ENCODE results near the gene PSME2. TPM values are rescaled to one million over a fixed set of nuclear protein-coding genes. Genes with fewer than 3 reads are reported as not detected.
"Not testable (repeated sequence)": the region's sequence is repeated elsewhere in the genome, so short reads cannot be mapped to it uniquely, and the experiment has no call there.

PSME2 gene
- total and polyA plus RNA-seq, 2 donors (not counting 3 experiments of a cell fraction or from before 2014, with no cell fraction given): 66.5 to 126 TPM

GRCh38 chr14:24106672-24107271, 39.6 kb downstream of the PSME2 start:
- no TSS peak for BruUV-seq (replicated peaks)
- intact Hi-C loops (cut with micrococcal nuclease): loop anchor here (1.0 kb wide), 1 partner anchor 12 kb away; the partner anchor contains the start of gene PCK2

GRCh38 chr14:24105609-24106239, 40.7 kb downstream of the PSME2 start:
- H4K20me1 ChIP-seq (replicated peaks; ENCODE audit: control insufficient read depth, extremely low read depth, insufficient read depth, low read length); H3K9me3 ChIP-seq (replicated peaks; ENCODE audit: control insufficient read depth, insufficient read depth, low read length); FAIRE-seq; H3K9me1 ChIP-seq (replicated peaks; ENCODE audit: control insufficient read depth, extremely low read depth, insufficient read depth, low read length); H3K4me3 ChIP-seq (replicated peaks in 1 of 3; ENCODE audit: insufficient read depth in 1 of 3, low read depth in 1 of 3, low read length in 3 of 3); BruUV-seq (replicated peaks); dilution Hi-C loops (cut with MboI; ENCODE audit: extremely low pct_ligation_motif_present, low sequenced_read_pairs); H3K27me3 ChIP-seq (ENCODE audit: control insufficient read depth in 2 of 2, insufficient read depth in 2 of 2, low read length in 2 of 2); DNase-seq (ENCODE audit: low read depth, low spot score); H3K27ac ChIP-seq (ENCODE audit: insufficient read depth, low read depth, low read length); H3K79me2 ChIP-seq (ENCODE audit: control insufficient read depth, insufficient read depth, low read length); H3K36me3 ChIP-seq (ENCODE audit: control insufficient read depth in 2 of 2, extremely low read depth in 1 of 2, insufficient read depth in 2 of 2, low read length in 2 of 2); H3K9ac ChIP-seq (replicated peaks; ENCODE audit: extremely low read depth, insufficient read depth, low read length): not testable (repeated sequence)
- intact Hi-C loops (cut with micrococcal nuclease): loop anchor here (1.0 kb wide), 1 partner anchor 11 kb away; the partner anchor contains the start of gene PCK2
- peak overlapping the region; percentile 17 for H2AFZ ChIP-seq (ENCODE audit: low read depth, low read length)
- H3K4me1 ChIP-seq (ENCODE audit: control insufficient read depth, extremely low read depth, insufficient read depth, low read length): peaks cover 16% of the 10 kb centered on the region
- POLR2A ChIA-PET: interaction anchor here (1.2 kb wide), 1 partner anchor 9 kb away, joined by 4 read pairs; the partner anchor contains the start of genes DCAF11 and NRL
- CTCF ChIA-PET: interaction anchor here (1.3 to 11.7 kb wide), 6 partner anchors 9 to 54 kb away, joined by 3 to 420 read pairs (median 6); partner anchors contain the start of genes CARMIL3, DCAF11 and NRL
- H3K4me2 ChIP-seq (ENCODE audit: insufficient read depth, low read length): peak overlapping the region; percentile 20

More at GRCh38 chr14:24106672-24107271, 39.6 kb downstream of the PSME2 start:
- H3K9me3 ChIP-seq (replicated peaks; ENCODE audit: control insufficient read depth, insufficient read depth, low read length): no peaks in the 10 kb centered on the region
- H3K9me1 ChIP-seq (replicated peaks; ENCODE audit: control insufficient read depth, extremely low read depth, insufficient read depth, low read length): no peaks in the 10 kb centered on the region
- no peak for DNase-seq (ENCODE audit: low read depth, low spot score)
- no peak overlapping the region for H3K4me3 ChIP-seq (replicated peaks in 1 of 3; ENCODE audit: insufficient read depth in 1 of 3, low read depth in 1 of 3, low read length in 3 of 3)
- TF ChIP-seq FOS (IDR thresholded peaks at IDR 0.05; ENCODE audit: borderline replicate concordance, insufficient read depth, low read length) (no peak), GATA2 (IDR thresholded peaks at IDR 0.05; ENCODE audit: insufficient read depth, insufficient read length, low read depth, low read length) (no peak), JUN (IDR thresholded peaks at IDR 0.05; ENCODE audit: borderline replicate concordance, insufficient read depth, insufficient read length, low read depth) (no peak), CTCF (IDR thresholded peaks at IDR 0.05; ENCODE audit: extremely low read depth in 1 of 2, insufficient read depth in 1 of 2, low read depth in 1 of 2, low read length in 2 of 2) (no peak), POLR2AphosphoS5 (IDR thresholded peaks at IDR 0.05; ENCODE audit: insufficient read depth, low read depth, low read length) (no peak), MYC (IDR thresholded peaks at IDR 0.05; ENCODE audit: low read depth, low read length) (no peak), MAX (IDR thresholded peaks at IDR 0.05; ENCODE audit: insufficient read depth, insufficient read length) (no peak), EZH2 (IDR thresholded peaks at IDR 0.05; ENCODE audit: borderline replicate concordance, low read depth, low read length, severe bottlenecking) (no peak), POLR2A (IDR thresholded peaks at IDR 0.05; ENCODE audit: low read depth, low read length) (no peak)
- H3K27me3 ChIP-seq (ENCODE audit: control insufficient read depth in 2 of 2, insufficient read depth in 2 of 2, low read length in 2 of 2): no peaks in the 10 kb centered on the region
- dilution Hi-C loops (cut with MboI; ENCODE audit: extremely low pct_ligation_motif_present, low sequenced_read_pairs): no loop called here
- no peaks in the 10 kb centered on the region for H3K79me2 ChIP-seq (ENCODE audit: control insufficient read depth, insufficient read depth, low read length)
- ChIA-PET POLR2A (no interaction called here), CTCF (interaction anchor here (0.7 to 11.7 kb wide), 9 partner anchors 8 to 190 kb away, joined by 3 to 420 read pairs (median 4); partner anchors contain the start of genes CARMIL3, DCAF11, IRF9 and NRL)
- H3K9ac ChIP-seq (replicated peaks; ENCODE audit: extremely low read depth, insufficient read depth, low read length): no peak overlapping the region
- H3K27ac ChIP-seq (ENCODE audit: insufficient read depth, low read depth, low read length): no peak overlapping the region
- H2AFZ ChIP-seq (ENCODE audit: low read depth, low read length): no peak overlapping the region
- no peaks in the 10 kb centered on the region for H3K36me3 ChIP-seq (ENCODE audit: control insufficient read depth in 2 of 2, extremely low read depth in 1 of 2, insufficient read depth in 2 of 2, low read length in 2 of 2)
- no peaks in the 10 kb centered on the region for H4K20me1 ChIP-seq (replicated peaks; ENCODE audit: control insufficient read depth, extremely low read depth, insufficient read depth, low read length)
- no peak overlapping the region for H3K4me2 ChIP-seq (ENCODE audit: insufficient read depth, low read length)
- no peak for FAIRE-seq
- peaks cover 16% of the 10 kb centered on the region for H3K4me1 ChIP-seq (ENCODE audit: control insufficient read depth, extremely low read depth, insufficient read depth, low read length)
